VCaP (cell line): ENCODE results near the gene CSF2.

Experiments used
- H3K27ac ChIP-seq: fragments of 450-650 bp; 2 replicates; pipeline ENCODE4 v1.5.1; 2017
- TF ChIP-seq, protein P1 (sequence below): fragments of 450-650 bp; conservative IDR thresholded peaks from 2 replicates; pipeline ENCODE4 v1.5.1; 2017; ENCODE audit warnings: mild to moderate bottlenecking, moderate library complexity

The CSF2 gene

DNA sequence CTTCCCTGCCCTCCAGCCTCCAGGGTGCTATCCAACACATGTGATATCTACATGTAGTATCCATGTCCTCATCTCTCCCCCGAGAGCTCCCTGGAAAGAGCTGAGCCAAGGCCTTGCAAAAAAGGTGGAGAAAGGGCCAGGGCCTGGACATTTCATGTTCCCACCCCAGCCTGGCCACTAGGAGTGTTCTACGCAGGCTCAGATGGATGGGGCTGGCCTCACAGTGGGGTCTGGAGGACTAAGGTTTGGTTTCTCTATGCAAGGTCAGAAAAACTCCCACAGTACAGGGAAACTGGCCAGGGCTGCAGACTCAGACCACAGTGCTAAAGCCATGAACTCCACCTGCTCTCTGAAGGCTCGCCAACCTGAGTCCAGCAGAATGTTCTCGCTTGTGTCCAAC lies 1.5 kb upstream of the CSF2 start:
- no peak overlapping the region for H3K27ac ChIP-seq
- TF ChIP-seq, protein P1, sequence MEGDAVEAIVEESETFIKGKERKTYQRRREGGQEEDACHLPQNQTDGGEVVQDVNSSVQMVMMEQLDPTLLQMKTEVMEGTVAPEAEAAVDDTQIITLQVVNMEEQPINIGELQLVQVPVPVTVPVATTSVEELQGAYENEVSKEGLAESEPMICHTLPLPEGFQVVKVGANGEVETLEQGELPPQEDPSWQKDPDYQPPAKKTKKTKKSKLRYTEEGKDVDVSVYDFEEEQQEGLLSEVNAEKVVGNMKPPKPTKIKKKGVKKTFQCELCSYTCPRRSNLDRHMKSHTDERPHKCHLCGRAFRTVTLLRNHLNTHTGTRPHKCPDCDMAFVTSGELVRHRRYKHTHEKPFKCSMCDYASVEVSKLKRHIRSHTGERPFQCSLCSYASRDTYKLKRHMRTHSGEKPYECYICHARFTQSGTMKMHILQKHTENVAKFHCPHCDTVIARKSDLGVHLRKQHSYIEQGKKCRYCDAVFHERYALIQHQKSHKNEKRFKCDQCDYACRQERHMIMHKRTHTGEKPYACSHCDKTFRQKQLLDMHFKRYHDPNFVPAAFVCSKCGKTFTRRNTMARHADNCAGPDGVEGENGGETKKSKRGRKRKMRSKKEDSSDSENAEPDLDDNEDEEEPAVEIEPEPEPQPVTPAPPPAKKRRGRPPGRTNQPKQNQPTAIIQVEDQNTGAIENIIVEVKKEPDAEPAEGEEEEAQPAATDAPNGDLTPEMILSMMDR, result no peak

- no peak overlapping the region for H3K27ac ChIP-seq
- TF ChIP-seq, protein P1, result no peak
These were observed 1.1 kb upstream of the CSF2 start for GRCh38 chr5:132072528-132072927.

GRCh38 chr5:132074091-132074771 lies 642 bp downstream of the CSF2 start:
- TF ChIP-seq, protein P1, result no peak

GRCh38 chr5:132074772-132075718 lies 1.5 kb downstream of the CSF2 start:
- TF ChIP-seq, protein P1, result no peak
- no peak overlapping the region for H3K27ac ChIP-seq

More at GRCh38 chr5:132074091-132074771, 642 bp downstream of the CSF2 start:
- H3K27ac ChIP-seq, result no peak overlapping the region

GRCh38 chr5:132075719-132076077 lies 2.1 kb downstream of the CSF2 start:
- no peak overlapping the region for H3K27ac ChIP-seq
- TF ChIP-seq, protein P1, result no peak

DNA sequence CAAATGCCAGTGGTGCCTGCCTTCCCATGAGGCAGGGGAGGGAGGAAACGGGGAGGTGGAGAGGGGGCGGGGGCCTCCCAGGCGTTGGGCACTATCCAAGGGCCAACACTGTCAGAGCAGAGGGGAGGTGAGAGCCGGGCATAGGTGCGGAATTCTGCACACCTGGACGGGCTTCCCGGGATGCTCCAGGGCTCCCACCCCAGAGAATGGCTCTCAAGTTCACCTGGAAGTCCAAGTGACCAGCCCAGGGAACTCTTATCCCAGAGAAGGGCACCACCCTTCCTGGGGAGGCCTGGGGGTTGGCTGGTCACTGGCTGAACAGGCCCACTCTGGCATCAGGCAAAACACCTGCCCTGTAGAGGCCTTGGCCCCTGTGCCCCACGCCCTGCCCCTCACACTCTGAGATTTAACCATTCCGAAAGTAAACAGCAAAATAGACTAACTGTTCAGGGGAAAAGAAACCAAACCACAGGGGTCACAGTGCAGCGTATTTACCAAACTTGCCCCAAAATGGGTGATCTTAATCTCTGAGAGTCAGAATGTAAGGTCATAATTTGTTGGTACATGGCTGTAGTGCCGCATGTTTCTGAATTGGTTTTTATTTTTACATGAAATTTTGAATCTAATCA lies 2.7 kb downstream of the CSF2 start:
- no peak overlapping the region for H3K27ac ChIP-seq
- TF ChIP-seq, protein P1, result no peak

GRCh38 chr5:132076983-132077382 lies 3.4 kb downstream of the CSF2 start:
- no peak overlapping the region for H3K27ac ChIP-seq
- TF ChIP-seq, protein P1, result no peak
